ENCODE measurements around the gene ZP1.

ZP1 gene

GRCh38 chr11:60878245-60879101, 11.1 kb downstream of the ZP1 start:
- Histone ChIP-seq H3K36me3 (ENCODE audit: insufficient read depth, low read length) (no peaks in the 10 kb centered on the region), H3K4me3 (ENCODE audit: low read length, poor library complexity, severe bottlenecking) (no peak overlapping the region), H3K9me2 (replicated peaks; ENCODE audit: low read depth, low read length) (no peaks in the 10 kb centered on the region), H3K9me3 (ENCODE audit: insufficient read depth, low read depth, low read length) (no peaks in the 10 kb centered on the region), H3K27me3 (ENCODE audit: insufficient read depth, low read length, poor library complexity, severe bottlenecking) (no peaks in the 10 kb centered on the region), H3K9ac (ENCODE audit: low read depth, low read length, poor library complexity, severe bottlenecking) (no peak overlapping the region), H3K79me2 (ENCODE audit: insufficient read depth, low read length) (no peaks in the 10 kb centered on the region), H3K4me1 (ENCODE audit: insufficient read depth, low read length, poor library complexity, severe bottlenecking) (peaks cover 47% of the 10 kb centered on the region), H4K20me1 (ENCODE audit: insufficient read depth, low read length, poor library complexity, severe bottlenecking) (no peaks in the 10 kb centered on the region), H2AFZ (ENCODE audit: low read length) (no peak overlapping the region), H3F3A (ENCODE audit: low read depth) (no peaks in the 10 kb centered on the region), H3K4me2 (ENCODE audit: low read depth, low read length, poor library complexity, severe bottlenecking) (no peak overlapping the region)
- TF ChIP-seq CTCF (conservative IDR thresholded peaks at IDR 0.05; ENCODE audit: low read length) (no peak), EZH2phosphoT487 (IDR thresholded peaks at IDR 0.05; ENCODE audit: borderline replicate concordance) (no peak)

GRCh38 chr11:60879104-60879503, 11.8 kb downstream of the ZP1 start:
- TF ChIP-seq CTCF (conservative IDR thresholded peaks at IDR 0.05; ENCODE audit: low read length) (no peak), EZH2phosphoT487 (IDR thresholded peaks at IDR 0.05; ENCODE audit: borderline replicate concordance) (no peak)
- no peaks in the 10 kb centered on the region for H3K9me3 ChIP-seq (ENCODE audit: insufficient read depth, low read depth, low read length)
- H3K36me3 ChIP-seq (ENCODE audit: insufficient read depth, low read length) = no peaks in the 10 kb centered on the region

GRCh38 chr11:60879971-60880588, 12.7 kb downstream of the ZP1 start:
- Histone ChIP-seq H3K4me1 (ENCODE audit: insufficient read depth, low read length, poor library complexity, severe bottlenecking) (peaks cover 42% of the 10 kb centered on the region), H3K4me3 (ENCODE audit: low read length, poor library complexity, severe bottlenecking) (peak overlapping the region; percentile 23), H2AFZ (ENCODE audit: low read length) (no peak overlapping the region), H3K9me2 (replicated peaks; ENCODE audit: low read depth, low read length) (no peaks in the 10 kb centered on the region), H3K36me3 (ENCODE audit: insufficient read depth, low read length) (no peaks in the 10 kb centered on the region), H3F3A (ENCODE audit: low read depth) (no peaks in the 10 kb centered on the region), H3K4me2 (ENCODE audit: low read depth, low read length, poor library complexity, severe bottlenecking) (peak overlapping the region; percentile 52), H3K9ac (ENCODE audit: low read depth, low read length, poor library complexity, severe bottlenecking) (no peak overlapping the region), H3K27me3 (ENCODE audit: insufficient read depth, low read length, poor library complexity, severe bottlenecking) (no peaks in the 10 kb centered on the region), H4K20me1 (ENCODE audit: insufficient read depth, low read length, poor library complexity, severe bottlenecking) (no peaks in the 10 kb centered on the region), H3K79me2 (ENCODE audit: insufficient read depth, low read length) (no peaks in the 10 kb centered on the region), H3K9me3 (ENCODE audit: insufficient read depth, low read depth, low read length) (no peaks in the 10 kb centered on the region)
- no peak for TF ChIP-seq CTCF (conservative IDR thresholded peaks at IDR 0.05; ENCODE audit: low read length)
- no peak for TF ChIP-seq EZH2phosphoT487 (IDR thresholded peaks at IDR 0.05; ENCODE audit: borderline replicate concordance)

More at GRCh38 chr11:60879104-60879503, 11.8 kb downstream of the ZP1 start:
- no peak overlapping the region for H2AFZ ChIP-seq (ENCODE audit: low read length)
- H3K4me3 ChIP-seq (ENCODE audit: low read length, poor library complexity, severe bottlenecking) = no peak overlapping the region
- no peaks in the 10 kb centered on the region for H3K79me2 ChIP-seq (ENCODE audit: insufficient read depth, low read length)
- H3F3A ChIP-seq (ENCODE audit: low read depth) = no peaks in the 10 kb centered on the region
- H3K9me2 ChIP-seq (replicated peaks; ENCODE audit: low read depth, low read length) = no peaks in the 10 kb centered on the region
- no peak overlapping the region for H3K9ac ChIP-seq (ENCODE audit: low read depth, low read length, poor library complexity, severe bottlenecking)
- H3K27me3 ChIP-seq (ENCODE audit: insufficient read depth, low read length, poor library complexity, severe bottlenecking) = no peaks in the 10 kb centered on the region
- H3K4me2 ChIP-seq (ENCODE audit: low read depth, low read length, poor library complexity, severe bottlenecking) = no peak overlapping the region
- no peaks in the 10 kb centered on the region for H4K20me1 ChIP-seq (ENCODE audit: insufficient read depth, low read length, poor library complexity, severe bottlenecking)
- H3K4me1 ChIP-seq (ENCODE audit: insufficient read depth, low read length, poor library complexity, severe bottlenecking) = peaks cover 42% of the 10 kb centered on the region
